Right lung (tissue), 5 donors: ENCODE results near the gene TBC1D22A. TPM values are rescaled to one million over a fixed set of nuclear protein-coding genes. Genes with fewer than 3 reads are reported as not detected.

ENCODE experiments used
- DNase-seq, 2 donors: peaks; one replicate each; pipeline ENCODE4 v3.0.0-alpha.2; 2013
- polyA plus RNA-seq, 5 donors: library from polyadenylated mRNA; unstranded; fragments of 120-200 nt; gene quantifications; one replicate each; pipeline versions ENCODE4 v1.2.1 to v1.2.3, GENCODE V29; 2013; ENCODE audit warnings: inconsistent platforms in 1 of 5, low replicate concordance in 1 of 5; ENCODE audit not compliant: insufficient read length in 5 of 5, insufficient read depth in 1 of 5

The TBC1D22A gene
- polyA plus RNA-seq, 5 donors = 13.9 to 17.6 (median 16.2) TPM

DNA sequence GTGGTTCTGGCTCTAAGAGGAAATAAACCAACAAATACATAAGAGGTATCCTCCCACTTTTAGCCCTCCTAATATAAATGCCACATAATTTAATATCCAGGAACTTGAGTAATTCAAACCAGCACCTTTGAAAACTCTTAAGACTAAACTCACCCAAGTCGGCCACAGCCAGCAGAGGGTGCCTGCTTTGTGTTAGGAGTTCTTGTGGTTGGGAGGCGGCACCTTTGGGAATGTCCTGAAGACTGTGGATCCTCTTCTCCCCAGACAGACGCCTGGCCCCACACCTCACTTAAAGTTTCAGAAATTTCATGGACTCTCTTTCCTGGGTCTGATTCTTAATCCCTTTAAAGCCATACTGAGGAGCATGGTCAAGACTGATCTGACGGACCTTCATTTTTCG lies 169.0 kb downstream of the TBC1D22A start:
- no peak for DNase-seq

DNA sequence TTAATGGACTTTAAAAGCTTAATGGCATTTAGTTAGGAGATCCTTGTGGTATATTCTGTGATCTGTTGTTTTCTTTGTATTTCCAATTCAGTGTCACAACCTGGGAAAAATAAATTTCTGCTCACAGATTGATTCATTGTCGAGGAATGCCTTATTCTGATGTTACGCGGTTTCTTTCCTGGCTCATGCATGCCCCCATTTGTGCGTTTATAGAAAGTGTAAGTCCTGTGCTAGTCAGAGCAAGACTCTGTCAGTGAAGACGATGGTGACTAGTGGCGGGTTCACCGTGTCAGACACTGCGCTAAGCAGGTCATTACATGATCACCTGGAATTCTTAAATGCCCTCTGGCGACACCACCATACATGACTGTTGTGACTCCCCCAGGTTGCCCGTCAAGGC lies 169.4 kb downstream of the TBC1D22A start:
- DNase-seq = no peak

DNA sequence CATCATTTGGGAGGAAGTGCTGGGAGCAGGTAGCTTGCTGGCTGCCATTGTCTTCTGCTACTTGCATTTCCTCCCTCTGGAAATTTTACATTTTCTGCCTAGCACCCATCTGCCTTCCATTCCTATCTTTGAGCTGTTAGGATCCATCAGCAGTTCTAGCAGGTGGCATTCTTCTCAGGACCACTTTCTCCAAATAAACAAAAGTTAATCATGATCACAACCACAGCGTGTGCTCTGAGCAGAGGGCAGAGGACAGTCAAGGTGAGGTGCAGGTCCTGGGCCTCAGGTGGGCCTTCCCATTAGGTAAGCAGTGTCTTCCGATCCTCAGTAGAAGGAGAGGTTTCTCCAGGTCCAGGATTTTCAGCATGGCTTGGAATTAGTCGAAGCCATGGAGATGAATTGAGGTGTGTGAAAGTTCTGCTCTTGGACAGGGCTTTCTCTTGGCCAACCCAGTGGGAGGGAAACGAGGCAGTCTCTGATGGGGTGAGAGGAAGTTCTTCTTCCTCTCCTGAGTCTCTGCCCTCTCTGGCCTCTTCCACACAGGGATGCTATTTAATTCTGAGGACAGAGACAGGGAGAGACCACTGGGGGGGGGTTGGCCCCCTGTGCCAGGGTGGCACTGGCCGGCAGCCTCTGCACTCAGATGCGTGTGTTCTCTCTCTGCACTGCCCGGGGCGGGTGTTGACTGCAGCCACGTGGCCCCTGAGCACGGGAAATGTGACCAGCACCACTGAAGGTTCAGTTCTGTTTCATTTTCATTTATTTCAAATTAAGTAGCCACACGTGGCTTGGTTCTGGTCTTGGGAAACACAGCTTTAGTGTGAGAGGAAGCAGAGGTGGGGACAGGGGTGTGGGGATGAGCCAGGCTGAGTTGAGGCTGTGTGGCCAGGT lies 170.8 kb downstream of the TBC1D22A start:
- DNase-seq = no peak

DNA sequence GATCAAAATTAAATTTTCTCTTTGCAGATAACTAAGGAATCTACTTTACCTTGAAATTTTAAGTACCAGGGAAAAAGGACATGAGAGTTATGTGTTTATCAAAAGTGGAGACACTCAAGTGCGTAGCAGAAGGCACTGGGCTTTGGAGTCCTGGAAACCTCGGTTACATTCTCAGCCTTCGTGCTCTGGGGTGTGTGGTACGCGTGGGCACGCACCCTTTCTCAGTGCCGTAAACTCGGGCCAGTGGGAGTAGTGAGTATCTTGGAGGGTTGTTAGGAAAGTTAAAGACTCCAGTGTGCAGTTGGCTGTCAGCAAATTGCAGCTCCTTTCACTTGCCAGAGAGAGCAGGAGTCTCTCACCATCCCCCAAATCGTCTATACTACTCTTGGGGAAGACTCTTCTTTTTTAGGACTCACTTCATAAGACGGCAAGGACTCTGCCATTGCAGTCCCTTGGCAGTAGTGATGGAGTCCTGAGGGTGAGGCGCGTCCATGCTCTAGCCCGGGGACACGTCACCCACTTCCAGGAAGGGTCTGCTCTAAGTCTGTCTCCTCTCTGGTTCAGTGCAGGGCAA lies 171.8 kb downstream of the TBC1D22A start:
- no peak for DNase-seq

DNA sequence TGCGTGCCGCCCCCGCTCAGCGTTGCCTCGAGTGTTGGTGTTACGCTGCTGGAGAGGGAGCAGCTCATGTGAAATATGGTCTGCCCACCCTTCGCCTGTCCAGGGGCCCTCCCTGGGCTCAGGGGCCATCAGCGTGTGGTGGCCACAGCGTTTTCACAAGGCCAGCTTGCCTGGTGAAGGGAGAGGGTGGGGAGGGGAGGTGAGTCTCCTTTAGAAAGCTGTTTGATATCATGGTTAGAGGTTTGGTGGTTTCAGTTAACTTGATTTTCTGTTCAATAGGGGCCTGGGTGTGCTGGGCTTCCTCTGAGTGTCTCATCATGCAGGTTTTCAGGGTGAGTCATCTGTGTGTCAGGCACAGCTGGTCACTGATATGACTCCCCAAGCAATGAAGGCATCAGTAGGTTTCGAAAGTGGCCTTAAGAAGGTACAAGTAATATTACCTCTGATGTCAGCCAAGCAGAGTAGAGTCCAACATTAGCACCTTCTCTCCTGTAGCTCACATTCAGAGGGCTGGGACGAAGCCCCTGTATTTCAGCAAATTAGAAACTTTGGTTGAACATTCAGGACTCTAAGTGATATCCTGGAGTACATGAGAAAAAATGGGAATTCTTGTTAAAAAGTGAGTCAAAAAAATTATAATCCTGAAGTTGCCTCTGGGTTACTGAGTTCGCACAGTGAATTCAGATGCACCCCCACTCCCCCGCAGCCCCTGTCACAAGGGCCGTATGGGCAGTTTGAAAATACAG lies 172.5 kb downstream of the TBC1D22A start:
- no peak for DNase-seq

DNA sequence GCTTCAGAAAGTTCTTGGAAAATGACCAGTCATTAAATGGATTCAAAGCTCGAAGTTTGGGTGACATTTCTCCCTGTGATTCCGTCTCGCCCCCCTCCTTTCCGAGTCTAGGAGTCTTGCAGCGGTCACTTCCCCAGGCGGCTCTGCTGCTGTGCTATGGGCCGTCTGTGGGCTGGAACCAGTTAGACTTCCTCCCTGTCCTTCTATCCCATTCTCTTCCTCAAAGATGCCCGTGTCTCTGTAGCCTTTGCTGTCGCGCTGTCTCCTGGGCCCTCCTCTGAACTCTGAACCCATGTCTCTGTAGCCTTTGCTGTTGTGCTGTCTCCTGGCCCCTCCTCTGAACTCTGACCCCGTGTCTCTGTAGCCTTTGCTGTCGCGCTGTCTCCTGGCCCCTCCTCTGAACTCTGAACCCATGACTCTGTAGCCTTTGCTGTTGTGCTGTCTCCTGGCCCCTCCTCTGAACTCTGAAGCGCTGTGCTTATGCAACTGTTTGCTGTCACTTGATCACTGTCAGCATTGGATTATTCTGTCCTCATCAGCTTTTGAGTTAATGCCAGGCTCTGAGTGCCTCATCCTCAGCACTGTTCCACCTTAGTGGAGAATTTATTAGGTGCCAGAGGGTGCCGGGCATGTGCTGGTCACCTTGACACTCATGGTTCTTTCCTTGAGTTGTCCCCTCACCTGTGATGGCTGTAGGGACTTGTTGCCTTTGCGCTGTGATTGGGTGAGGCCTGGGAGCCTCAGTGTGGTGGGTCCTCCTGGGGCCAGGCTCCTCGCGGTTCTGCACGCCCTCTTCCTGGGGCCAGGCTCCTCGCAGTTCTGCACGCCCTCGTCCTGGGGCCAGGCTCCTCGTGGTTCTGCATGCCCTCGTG lies 173.3 kb downstream of the TBC1D22A start:
- DNase-seq = peak in 1 of 2 donors; percentile 27

DNA sequence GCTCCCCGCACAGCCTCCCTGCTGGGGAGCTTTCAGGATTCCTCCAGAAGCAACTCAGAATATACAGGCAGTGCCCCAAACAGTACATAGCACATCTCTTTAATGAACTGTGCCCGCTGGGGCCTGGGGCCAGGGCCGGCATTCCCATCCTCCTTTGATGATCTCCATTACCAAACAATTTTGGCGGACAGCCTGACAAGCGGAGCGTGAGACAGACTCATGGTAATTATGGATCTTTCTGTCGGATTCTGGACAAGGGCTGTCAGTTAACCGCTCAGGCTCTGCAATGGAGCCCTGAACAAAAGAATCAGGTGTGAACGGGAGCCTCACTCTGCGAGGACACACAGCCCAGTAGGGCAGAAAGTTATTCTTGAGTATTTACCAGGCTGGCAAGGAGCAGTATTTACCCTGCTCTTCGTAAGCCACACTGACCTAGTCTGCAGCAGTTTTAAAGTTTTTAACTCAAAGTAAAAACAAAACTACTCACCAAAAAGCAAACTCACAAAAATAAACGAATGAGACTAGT lies 174.0 kb downstream of the TBC1D22A start:
- DNase-seq = peak in 1 of 2 donors; percentile 35

DNA sequence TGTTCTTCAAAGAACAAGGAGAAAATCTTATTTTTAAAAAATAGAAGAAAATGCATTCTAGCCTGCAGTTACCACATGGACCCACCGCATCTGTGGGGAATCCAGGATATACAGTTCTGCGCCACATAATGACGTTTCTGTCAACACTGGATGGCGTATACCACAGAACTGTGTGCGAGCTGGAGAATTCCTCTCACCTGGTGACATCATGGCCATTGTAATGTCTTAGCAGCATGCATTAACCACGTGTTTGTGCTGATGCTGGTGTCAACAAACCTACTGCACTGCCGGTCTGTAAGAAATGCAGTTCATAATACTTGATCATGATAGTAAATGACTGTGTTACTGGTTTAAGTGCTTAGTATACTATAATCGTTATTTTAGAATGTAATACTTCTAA lies 174.7 kb downstream of the TBC1D22A start:
- no peak for DNase-seq

DNA sequence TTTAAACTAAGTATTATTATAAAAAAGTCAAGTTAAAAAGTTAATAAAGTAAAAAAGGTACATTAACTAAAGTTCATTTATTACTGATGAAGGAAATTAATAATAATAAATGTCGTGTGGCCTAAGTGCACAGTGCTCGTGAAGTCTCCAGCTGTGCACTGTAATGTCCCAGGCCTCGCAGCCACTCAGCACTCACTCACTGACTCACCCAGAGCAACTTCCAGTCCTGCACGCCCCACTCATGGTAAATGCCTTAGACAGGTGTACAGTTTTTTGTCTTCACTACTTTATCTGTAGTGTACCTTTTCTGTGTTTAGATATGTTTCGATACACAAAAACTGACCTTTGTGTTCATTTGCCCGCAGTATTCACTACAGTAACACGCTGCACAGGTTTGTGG lies 175.5 kb downstream of the TBC1D22A start:
- DNase-seq = no peak

DNA sequence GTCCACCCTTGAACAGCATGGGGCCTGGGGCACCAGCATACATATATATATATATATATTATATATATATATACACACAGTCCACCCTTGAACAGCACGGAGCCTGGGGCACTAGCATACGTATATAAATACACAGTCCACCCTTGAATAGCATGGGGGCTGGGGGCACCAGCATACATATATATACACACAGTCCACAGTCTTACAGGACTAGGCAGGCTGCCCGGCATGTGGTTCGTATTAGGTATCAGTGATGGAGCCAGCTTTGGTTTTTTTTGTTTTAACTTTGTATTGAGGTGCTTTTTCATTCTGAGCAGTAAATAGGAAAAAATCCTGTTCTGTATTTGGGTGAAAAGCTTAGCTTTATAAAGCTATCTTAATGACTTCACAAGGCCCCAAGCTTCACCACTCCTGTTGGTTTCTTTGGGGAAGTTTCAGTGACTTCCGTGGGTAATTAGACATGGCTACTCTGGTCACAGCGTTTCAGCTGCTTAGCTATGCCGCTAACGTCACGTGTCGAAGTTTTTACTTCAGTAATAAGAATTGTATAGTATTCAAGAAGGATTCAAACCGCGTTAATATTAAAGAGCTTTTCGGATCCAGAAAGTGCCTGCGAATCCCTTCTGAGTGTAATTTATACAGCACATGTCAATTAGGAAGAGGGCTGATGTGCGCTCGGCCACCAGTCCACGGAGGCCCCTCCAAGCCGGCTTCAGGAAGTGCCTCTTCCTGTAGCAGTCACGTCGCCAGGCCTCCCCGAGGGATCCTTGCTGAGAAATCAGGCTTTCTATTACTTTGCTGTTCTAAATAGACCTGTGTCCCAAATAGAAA lies 179.7 kb downstream of the TBC1D22A start:
- no peak for DNase-seq

DNA sequence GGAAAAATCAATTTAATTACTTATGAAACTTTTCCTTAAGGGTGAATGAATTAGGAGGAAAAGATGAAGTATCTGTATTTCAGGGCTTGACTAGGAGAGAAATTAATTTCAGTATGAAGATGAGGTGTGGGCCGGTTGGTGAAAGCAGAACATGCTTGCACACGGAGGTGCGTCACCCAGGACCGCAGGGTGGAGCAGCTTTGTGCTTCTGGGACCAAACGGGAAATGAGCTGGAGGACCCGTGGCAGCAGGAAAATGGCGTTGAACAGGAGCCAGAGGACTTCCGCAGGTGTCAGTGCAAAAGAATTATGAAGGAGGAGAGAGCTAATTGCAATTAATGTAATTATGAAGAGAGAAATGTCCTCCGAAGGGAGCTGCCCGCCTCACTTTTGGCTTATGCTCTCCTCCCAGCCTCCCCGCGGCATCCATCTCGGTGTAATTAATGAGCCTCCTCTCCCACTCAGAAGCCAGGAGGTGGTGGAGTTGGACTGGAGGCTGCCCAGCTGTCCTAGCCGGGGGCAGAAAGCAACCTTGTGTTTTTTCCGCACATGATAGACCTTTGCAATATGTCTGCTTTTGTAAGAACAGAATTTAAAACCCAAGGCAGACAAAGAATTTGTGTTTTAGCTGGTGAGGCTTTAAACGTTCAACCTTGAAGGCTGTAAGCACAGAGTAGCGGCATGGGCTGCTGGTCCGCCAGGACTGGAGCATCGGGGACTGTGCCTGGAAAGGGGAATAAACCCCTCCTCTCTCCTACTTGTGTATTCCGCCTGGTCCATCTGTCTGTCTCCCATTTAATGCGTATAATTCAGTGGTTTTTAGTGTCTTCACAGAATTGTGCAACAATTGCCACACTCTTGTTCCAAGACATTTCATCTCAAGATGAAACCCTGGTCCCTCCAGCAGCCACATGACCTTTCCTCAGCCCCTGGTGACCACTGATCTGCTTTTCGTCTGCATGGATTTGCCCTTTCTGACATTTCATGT lies 180.6 kb downstream of the TBC1D22A start:
- DNase-seq = no peak

DNA sequence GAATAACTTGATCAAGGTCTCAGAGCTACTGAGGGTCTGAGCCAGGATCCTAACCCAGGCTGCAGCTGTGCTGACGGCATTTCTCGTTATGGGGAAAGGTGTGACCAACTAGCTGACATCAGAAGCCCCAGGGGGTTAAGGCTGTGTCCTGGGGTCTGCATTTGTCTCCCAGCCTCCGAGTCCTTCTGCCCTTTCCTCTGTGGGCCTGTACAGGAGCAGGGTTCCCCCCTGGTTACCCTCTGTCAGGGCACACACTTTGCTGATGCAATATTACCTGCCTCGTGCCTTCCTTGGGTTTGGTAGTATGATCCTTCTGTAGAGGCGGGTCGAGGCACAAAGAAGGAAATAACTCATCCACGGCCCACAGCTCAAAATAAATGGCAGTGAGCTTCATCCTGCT lies 183.0 kb downstream of the TBC1D22A start:
- DNase-seq = no peak

DNA sequence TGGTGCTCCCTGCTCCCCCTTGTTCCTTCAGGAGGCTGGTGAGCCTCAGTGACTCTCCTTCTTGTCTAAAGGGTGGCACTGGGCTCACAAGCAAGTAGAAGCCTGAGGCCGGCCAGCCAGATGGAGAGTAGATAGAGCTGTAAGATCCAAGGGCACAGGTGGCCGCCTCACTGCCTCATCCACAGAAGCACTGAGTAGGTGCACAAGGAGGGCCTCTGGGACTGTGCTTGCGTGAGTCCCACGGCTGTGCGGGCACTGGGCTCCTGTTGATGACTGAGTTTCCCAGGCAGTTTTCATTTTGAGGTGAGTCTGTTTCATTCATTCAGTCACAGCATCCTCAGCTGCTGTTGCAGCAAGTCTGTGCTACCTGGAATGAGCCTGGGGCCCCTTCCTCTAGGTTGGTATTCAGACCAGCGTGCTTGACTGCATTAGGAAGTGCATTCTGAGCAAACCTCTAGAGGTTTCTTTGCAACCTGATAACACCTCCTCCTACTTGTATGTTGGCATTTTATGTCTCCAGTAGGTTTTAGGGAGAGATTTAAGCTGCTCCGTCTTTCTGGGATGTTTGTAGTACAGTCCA lies 184.0 kb downstream of the TBC1D22A start:
- DNase-seq = no peak

DNA sequence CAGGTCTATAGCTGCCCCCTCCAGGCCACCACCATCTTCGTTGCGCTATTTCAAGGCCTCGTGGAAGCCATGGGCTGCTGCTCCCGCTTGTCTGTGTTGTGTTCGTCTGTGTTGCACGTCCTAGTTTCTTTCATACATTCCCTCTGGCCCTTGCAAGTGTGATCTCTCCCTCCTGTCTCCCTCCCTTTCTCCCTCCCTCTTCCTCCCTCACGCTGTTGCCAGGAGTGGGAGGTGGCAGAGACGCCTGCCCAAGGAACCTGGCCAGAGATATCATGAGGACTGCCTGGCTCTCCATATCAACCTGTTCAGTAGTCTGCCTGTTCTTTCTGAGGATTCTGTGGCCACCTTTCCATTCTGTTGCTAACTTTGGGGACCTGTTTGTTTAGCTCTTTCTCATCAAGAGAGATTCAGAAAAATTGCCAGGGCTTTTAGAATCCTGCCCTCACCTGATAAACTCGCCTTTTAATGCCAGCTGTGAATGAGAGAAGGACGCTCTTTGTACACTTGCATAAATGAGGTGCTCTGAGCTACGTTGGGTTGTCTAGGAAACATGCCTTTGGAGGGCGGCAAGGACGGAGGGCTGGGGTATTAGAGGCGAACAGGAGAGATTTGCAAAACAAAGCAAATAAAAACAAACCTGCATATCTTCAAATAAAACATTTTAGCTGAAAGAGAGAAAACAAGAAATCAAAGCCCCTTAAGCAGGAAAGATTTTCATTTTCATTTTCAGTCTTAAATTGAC lies 185.2 kb downstream of the TBC1D22A start:
- no peak for DNase-seq

DNA sequence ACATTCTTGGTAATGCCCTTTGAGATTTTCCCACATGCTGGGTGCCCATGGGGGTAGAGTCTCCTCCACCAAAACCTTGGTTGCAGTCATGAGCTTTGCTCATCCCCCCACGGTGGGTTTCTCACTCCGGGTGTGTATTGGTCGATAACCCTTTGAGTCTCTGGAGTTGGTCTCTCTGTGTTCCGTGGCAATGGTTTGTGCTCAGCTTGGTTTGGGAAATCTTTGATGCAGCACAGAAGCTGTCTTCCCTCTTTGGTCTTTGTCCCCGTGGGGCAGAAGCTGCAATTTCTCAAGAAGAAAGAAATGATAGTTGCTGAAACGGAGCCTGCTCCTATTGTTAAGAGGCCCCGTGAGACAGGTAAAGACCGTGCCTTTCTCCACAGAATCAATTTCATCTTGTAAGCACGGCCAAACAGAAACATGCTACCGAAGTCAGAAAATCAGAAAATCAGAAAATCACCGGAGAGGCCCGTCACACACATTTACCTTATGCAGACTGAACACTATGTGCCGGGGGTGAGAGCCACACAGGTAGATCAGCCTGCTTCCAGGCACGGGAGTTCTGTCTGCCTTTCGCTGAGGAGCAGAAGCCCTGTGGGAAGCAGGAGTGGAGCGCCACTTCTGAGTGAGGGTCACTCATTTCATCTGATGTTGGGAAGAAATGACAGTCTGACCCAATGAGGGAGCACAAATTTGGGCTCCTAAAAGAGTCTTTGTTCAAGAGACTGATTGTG lies 186.1 kb downstream of the TBC1D22A start:
- DNase-seq = no peak

DNA sequence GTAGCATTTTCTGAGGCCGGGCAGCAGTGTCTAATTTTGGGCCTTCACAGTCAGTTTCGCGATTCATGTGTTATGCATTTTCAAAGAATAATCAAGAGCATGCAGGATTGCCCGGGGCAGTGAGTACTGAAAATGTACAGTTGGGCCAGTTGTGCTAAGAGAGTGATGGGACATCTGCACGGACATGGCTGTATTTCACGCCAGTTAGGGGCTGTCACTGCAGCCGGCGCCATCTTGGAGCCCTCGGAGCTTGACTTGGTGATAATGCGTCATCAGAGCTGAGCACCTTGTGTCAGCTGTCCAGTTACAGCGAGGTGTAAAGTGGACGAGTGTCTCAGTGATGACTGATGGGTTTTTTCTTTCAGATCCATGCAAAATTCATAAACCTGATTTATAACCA lies 188.9 kb downstream of the TBC1D22A start:
- DNase-seq = no peak

DNA sequence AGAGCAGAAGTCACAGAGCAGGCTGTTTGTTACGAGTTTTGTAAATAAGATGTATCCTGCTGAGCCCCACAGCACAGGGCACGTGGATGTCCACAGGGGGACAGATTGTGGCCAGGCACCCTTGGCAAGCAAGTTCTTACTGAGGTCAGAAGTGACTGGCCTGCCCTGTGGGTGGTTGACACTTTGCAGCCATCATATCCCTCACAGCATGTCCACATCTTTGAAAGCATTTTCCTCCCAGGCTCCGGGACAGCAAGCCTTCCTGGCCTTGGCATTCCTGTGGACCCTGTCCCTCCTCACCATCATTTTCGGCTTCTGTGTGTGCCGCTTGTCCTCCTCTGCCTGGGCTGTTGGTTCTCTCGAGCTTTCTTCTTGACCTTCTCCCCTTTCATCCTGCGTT lies 189.5 kb downstream of the TBC1D22A start:
- no peak for DNase-seq
